ENCODE results near the gene ATOSA. TPM values are rescaled to one million over a fixed set of nuclear protein-coding genes. Genes with fewer than 3 reads are reported as not detected.

The ATOSA gene, protein sequence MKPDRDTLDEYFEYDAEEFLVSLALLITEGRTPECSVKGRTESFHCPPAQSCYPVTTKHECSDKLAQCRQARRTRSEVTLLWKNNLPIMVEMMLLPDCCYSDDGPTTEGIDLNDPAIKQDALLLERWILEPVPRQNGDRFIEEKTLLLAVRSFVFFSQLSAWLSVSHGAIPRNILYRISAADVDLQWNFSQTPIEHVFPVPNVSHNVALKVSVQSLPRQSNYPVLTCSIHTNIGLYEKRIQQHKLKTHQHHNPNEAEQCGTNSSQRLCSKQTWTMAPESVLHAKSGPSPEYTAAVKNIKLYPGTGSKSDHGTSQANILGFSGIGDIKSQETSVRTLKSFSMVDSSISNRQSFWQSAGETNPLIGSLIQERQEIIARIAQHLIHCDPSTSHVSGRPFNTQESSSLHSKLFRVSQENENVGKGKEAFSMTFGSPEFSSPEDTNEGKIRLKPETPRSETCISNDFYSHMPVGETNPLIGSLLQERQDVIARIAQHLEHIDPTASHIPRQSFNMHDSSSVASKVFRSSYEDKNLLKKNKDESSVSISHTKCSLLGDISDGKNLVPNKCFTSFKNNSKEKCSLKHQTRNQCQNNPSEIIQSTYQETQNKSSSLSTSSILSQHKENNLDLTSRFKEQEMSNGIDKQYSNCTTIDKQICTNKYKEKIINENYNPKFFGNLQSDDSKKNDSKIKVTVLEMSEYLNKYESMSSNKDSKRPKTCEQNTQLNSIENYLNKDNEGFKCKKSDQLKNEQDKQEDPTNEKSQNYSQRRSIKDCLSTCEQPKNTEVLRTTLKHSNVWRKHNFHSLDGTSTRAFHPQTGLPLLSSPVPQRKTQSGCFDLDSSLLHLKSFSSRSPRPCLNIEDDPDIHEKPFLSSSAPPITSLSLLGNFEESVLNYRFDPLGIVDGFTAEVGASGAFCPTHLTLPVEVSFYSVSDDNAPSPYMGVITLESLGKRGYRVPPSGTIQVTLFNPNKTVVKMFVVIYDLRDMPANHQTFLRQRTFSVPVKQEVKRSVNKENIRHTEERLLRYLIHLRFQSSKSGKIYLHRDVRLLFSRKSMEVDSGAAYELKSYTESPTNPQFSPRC
- 10 to 100 TPM; 50.1 to 90.3 (median 82.2) TPM for total RNA-seq
- polyA plus RNA-seq: 10 to 100 TPM; 21.0 to 26.1 (median 25.5) TPM

DNA sequence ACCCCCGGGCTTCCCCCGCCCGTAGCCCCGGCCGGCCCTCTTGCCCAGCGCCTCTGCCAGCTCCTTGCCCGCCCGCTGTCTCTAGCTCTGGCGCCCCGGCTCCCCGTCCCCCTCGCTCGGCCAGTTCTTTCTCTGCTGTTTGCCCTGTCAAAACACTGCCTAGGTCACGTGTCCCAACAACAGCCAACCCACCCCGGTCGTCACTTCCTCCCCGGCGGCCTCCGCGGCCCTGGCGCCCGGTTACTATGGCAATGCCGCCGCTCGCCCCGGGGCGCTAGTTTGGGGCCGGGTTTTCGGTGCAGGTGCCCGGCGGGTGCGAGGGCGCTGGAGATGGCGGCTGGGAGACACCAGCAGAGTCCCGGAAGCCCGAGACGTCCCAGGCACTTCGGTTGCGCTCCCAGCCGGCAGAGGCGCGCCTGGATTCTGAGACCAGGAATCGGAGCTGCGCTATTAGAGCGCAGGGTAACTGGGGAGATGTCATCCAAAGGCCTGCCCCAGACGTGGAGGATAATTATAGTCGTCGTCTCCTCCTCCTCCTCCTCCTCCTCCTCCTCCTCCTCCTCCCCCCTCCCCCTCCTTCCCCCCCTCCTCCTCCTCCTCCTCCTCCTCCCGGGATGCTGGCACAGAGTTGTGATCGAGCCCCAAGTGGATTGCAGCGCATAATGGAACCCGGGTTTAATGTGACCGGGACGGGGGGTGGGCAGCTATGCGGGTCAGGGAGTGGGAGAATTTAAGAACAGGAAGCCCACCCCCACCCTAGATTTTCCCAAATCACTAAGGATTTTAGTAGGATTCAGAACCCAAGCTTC, at the start of gene ATOSA:
Gene ATOSA (minus strand): TSS at position 157 of the 809 bp plus-strand sequence. CDS start 1,367 bp downstream, outside the sequence.
- H3K4me3 ChIP-seq: peak within 1 kb of the TSS; percentile 66 to 98 (median 93)
- WGBS, 2 donors: 1% methylated on average over 54 to 55 of the region's 55 CpGs
- intact Hi-C loops (cut with DNase I): loop anchor here (1.0 to 5.0 kb wide), 4 partner anchors 27 to 151 kb away; partner anchors contain the start of gene MYO5A
- H3K9me3 ChIP-seq: no peaks in the 10 kb centered on the region
- H3K4me1 ChIP-seq: peaks cover 0 to 44% (median 36%) of the 10 kb centered on the region in 4 donors
- H3K27me3 ChIP-seq: no peaks in the 10 kb centered on the region
- H3K27ac ChIP-seq: peak within 1 kb of the TSS; percentile 89 to 100 (median 98)
- DNase-seq: peak; percentile 96
- TF ChIP-seq EP300 (IDR thresholded peaks at IDR 0.05) (no peak), POLR2AphosphoS5 (IDR thresholded peaks at IDR 0.05) (peak; percentile 58 to 95 (median 83)), POLR2A (IDR thresholded peaks at IDR 0.05) (peak; percentile 55)
- TF ChIP-seq, protein P1, sequence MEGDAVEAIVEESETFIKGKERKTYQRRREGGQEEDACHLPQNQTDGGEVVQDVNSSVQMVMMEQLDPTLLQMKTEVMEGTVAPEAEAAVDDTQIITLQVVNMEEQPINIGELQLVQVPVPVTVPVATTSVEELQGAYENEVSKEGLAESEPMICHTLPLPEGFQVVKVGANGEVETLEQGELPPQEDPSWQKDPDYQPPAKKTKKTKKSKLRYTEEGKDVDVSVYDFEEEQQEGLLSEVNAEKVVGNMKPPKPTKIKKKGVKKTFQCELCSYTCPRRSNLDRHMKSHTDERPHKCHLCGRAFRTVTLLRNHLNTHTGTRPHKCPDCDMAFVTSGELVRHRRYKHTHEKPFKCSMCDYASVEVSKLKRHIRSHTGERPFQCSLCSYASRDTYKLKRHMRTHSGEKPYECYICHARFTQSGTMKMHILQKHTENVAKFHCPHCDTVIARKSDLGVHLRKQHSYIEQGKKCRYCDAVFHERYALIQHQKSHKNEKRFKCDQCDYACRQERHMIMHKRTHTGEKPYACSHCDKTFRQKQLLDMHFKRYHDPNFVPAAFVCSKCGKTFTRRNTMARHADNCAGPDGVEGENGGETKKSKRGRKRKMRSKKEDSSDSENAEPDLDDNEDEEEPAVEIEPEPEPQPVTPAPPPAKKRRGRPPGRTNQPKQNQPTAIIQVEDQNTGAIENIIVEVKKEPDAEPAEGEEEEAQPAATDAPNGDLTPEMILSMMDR (IDR thresholded peaks at IDR 0.05): no peak
- H3K36me3 ChIP-seq: peaks cover 0 to 27% (median 3%) of the 10 kb centered on the region in 4 donors

DNA sequence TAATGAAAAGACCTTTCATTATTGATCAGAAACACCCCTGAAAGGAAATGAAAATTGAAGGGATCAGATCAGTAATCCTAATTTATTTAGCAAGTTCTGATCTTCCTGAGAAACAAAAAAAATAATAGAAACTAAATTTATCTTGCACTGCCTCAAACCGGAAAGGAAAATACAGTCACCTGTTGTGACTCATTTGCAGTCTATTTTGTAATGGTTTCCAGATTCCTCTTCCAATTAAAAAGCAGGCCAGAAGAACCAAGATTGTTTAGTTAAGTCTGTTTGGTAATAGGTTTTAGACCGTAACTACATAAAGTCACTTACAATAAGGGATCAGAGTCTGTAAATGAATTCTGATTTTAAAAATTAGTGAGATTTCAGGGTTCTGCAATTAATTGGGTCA, 49.7 kb upstream of the ATOSA start:
- Histone ChIP-seq H3K4me1 (peaks cover 0 to 4% (median 0%) of the 10 kb centered on the region in 4 donors), H3K9me3 (no peaks in the 10 kb centered on the region), H3K4me3 (no peak overlapping the region), H3K27ac (no peak overlapping the region), H3K27me3 (no peaks in the 10 kb centered on the region), H3K36me3 (no peaks in the 10 kb centered on the region)
- no peak for DNase-seq
- intact Hi-C loops (cut with DNase I): loop anchor here (5.0 kb wide), 1 partner anchor 47 kb away; no protein-coding TSS in a partner anchor
- TF ChIP-seq EP300 (IDR thresholded peaks at IDR 0.05) (no peak), POLR2AphosphoS5 (IDR thresholded peaks at IDR 0.05) (no peak), POLR2A (IDR thresholded peaks at IDR 0.05) (no peak)
- TF ChIP-seq, protein P1 (IDR thresholded peaks at IDR 0.05): no peak
- 83 to 88% methylated on average over 2 of the region's 2 CpGs for WGBS, 2 donors

DNA sequence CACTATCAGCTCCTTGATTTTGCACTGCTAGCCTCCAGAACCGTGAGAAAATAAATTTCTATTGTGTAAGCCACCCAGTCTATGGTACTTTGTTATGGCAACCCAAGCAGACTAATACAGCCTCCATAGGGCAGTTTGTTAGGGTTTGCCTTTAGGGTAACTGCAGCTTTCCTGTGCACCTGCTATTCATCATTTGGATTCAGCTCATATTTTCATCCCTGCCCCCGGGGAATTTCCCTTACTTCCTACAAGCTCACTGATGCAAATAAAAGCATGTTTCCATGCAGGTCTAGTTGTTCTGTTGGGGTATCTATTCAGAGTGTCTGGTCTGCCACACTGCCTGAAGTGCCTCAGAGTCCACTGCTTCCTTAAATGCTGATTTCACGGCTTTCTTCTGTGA, 48.6 kb upstream of the ATOSA start:
- Histone ChIP-seq H3K4me3 (no peak overlapping the region), H3K9me3 (no peaks in the 10 kb centered on the region), H3K27me3 (no peaks in the 10 kb centered on the region), H3K27ac (no peak overlapping the region), H3K36me3 (no peaks in the 10 kb centered on the region), H3K4me1 (no peaks in the 10 kb centered on the region)
- WGBS, 2 donors: 69 to 78% methylated on average over 3 of the region's 3 CpGs
- intact Hi-C loops (cut with DNase I): loop anchor here (5.0 kb wide), 1 partner anchor 46 kb away; no protein-coding TSS in a partner anchor
- no peak for TF ChIP-seq POLR2AphosphoS5 (IDR thresholded peaks at IDR 0.05)
- no peak for TF ChIP-seq POLR2A (IDR thresholded peaks at IDR 0.05)
- TF ChIP-seq EP300 (IDR thresholded peaks at IDR 0.05): no peak
- TF ChIP-seq, protein P1 (IDR thresholded peaks at IDR 0.05): no peak
- DNase-seq: no peak

DNA sequence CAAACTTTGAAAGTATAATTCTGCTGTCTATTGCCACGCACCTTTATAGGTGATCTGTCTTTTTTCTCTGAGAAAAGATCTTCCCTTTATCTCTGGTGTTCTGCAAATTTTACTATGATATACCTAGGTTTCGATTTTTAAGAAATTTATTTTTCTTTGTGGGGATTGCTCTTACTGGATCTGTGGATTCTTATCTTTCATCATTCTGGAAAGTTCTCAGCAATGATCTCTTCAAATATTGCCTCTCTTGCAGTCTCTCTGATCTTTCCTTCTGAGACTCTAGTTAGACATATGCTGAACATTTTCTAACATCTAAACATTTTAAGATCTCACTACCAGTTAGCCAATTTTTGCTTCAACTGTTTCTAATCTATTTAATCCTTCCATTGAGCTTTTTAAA, 47.0 kb upstream of the ATOSA start:
- WGBS, 2 donors: 94 to 96% methylated on average over 2 of the region's 2 CpGs
- H3K27me3 ChIP-seq: no peaks in the 10 kb centered on the region
- H3K27ac ChIP-seq: no peak overlapping the region
- no peaks in the 10 kb centered on the region for H3K9me3 ChIP-seq
- no peak for DNase-seq
- TF ChIP-seq POLR2A (IDR thresholded peaks at IDR 0.05) (no peak), EP300 (IDR thresholded peaks at IDR 0.05) (no peak), POLR2AphosphoS5 (IDR thresholded peaks at IDR 0.05) (no peak)
- TF ChIP-seq, protein P1 (IDR thresholded peaks at IDR 0.05): no peak
- no peaks in the 10 kb centered on the region for H3K36me3 ChIP-seq
- no peaks in the 10 kb centered on the region for H3K4me1 ChIP-seq
- intact Hi-C loops (cut with DNase I): loop anchor here (5.0 kb wide), 1 partner anchor 44 kb away; no protein-coding TSS in a partner anchor
- H3K4me3 ChIP-seq: no peak overlapping the region
